ENCODE results near the gene DPF3.

DPF3 gene

DNA sequence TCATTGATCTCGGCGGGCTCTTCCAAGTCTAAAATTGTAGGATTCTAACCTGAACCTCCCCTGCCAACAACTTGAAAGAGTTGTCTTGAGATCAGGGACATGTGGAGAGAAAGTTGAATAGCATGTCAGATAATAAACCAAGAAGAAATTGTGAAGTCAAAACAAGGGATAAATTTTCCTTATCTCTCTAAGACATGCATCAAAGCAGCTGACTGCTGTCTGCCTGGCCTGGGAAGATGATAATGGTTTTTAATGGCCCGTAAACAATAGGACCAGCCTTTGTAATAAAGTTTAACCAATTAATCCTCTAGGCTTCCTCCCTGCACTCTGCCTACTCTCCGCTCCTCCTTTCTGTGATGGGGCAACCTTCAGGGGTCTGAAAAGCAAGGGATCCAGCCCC lies 67.9 kb downstream of the DPF3 start:
- H3K4me1 ChIP-seq (ENCODE audit: control insufficient read depth, insufficient read depth, low read length): no peaks in the 10 kb centered on the region; the same call in 1 of the 2 replicates

DNA sequence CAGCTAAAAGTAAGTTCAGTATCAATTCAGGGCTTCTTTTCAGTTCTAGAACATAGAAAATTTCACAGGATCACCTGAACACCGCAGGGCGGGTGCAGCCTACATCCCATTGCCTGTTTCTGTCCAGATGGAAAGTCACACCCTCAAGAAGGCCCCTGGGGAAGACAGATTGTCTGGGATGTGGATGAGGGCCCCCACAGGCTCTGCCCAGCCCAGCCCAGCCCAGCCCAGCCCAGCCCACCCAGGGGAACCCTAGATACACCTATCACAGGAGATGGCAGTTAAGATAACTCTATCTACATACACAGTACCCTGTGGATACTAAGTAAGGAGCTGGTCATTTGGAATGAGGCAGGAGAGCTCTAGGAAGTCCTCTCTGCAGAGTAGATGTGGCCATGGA lies 68.4 kb downstream of the DPF3 start:
- no peak for DNase-seq (ENCODE audit: low read depth, low spot score)
- Histone ChIP-seq H3K4me3 (ENCODE audit: low read length) (no peak overlapping the region), H3K4me1 (ENCODE audit: control insufficient read depth, insufficient read depth, low read length) (no peaks in the 10 kb centered on the region), H3K27me3 (ENCODE audit: control insufficient read depth, insufficient read depth, low read length) (no peaks in the 10 kb centered on the region), H3K36me3 (ENCODE audit: control insufficient read depth, insufficient read depth, low read length) (no peaks in the 10 kb centered on the region), H3K9me3 (ENCODE audit: control insufficient read depth, insufficient read depth, low read length) (no peaks in the 10 kb centered on the region), H3K27ac (ENCODE audit: low read length) (no peak overlapping the region)
- WGBS (ENCODE audit: insufficient coverage, insufficient read length): no CpG with 5 or more reads among the region's 2 CpGs

More for the DNA sequence above, 67.9 kb downstream of the DPF3 start:
- WGBS (ENCODE audit: insufficient coverage, insufficient read length): no CpG with 5 or more reads among the region's 4 CpGs
- Histone ChIP-seq H3K9me3 (ENCODE audit: control insufficient read depth, insufficient read depth, low read length) (no peaks in the 10 kb centered on the region), H3K4me3 (ENCODE audit: low read length) (no peak overlapping the region), H3K36me3 (ENCODE audit: control insufficient read depth, insufficient read depth, low read length) (no peaks in the 10 kb centered on the region), H3K27ac (ENCODE audit: low read length) (no peak overlapping the region), H3K27me3 (ENCODE audit: control insufficient read depth, insufficient read depth, low read length) (no peaks in the 10 kb centered on the region)
- DNase-seq (ENCODE audit: low read depth, low spot score): no peak

DNA sequence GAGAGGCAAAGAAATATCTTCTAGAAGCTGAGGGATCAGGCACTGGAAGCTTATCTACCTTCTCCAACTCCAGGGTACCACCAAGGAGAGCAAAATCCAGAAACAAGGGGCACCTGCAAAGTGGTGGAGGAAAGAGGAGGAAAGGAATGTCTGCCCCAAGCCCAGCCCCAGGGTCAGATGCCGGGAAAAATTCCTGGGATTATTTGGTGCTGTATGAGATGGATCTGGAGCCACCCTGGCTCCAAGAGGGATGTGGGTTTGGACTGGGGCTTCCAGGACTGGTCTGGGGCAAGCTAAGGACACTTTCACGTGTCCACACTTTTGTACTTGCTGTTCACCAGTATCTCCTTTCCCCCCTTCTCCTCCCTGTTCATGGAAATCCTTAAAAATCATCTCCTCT lies 69.8 kb downstream of the DPF3 start:
- Histone ChIP-seq H3K27ac (ENCODE audit: low read length) (no peak overlapping the region), H3K4me1 (ENCODE audit: control insufficient read depth, insufficient read depth, low read length) (no peaks in the 10 kb centered on the region), H3K27me3 (ENCODE audit: control insufficient read depth, insufficient read depth, low read length) (no peaks in the 10 kb centered on the region), H3K36me3 (ENCODE audit: control insufficient read depth, insufficient read depth, low read length) (no peaks in the 10 kb centered on the region), H3K4me3 (ENCODE audit: low read length) (no peak overlapping the region), H3K9me3 (ENCODE audit: control insufficient read depth, insufficient read depth, low read length) (no peaks in the 10 kb centered on the region)
- no CpG with 5 or more reads among the region's 2 CpGs for WGBS (ENCODE audit: insufficient coverage, insufficient read length)
- no peak for DNase-seq (ENCODE audit: low read depth, low spot score)

DNA sequence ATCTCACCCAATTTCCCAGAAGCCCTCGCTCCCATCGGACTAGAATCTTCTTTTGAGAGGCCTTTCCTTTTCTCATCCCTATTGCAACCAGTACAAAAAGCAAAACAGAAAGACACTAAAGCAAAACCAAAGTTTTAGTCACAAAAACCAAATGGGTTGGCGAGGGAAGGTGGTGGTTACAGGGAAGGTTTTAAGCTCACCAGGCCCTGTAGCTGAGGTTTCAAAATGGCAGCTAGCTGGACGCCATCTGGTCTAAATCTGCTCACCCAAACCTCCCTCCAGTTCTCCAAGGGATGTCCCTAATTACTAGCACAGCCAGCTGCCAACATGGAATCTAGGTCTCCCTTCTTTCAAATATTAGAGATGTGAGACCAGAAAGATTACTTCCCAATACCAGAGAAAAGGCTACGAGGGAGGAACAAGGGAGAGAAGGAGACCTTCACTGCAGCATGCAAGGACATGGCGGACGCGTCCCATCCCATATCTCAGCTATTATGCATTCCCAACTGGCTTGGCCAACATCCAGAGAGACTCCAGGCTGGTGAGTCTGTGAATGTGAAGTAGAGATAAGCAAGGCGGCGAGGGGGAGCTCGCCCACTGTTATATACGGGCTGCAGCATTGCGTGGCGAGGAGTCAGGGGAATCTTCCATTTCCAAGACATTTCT lies 70.8 kb downstream of the DPF3 start:
- Histone ChIP-seq H3K4me1 (ENCODE audit: control insufficient read depth, insufficient read depth, low read length) (no peaks in the 10 kb centered on the region), H3K9me3 (ENCODE audit: control insufficient read depth, insufficient read depth, low read length) (no peaks in the 10 kb centered on the region), H3K36me3 (ENCODE audit: control insufficient read depth, insufficient read depth, low read length) (no peaks in the 10 kb centered on the region), H3K27me3 (ENCODE audit: control insufficient read depth, insufficient read depth, low read length) (no peaks in the 10 kb centered on the region), H3K4me3 (ENCODE audit: low read length) (no peak overlapping the region), H3K27ac (ENCODE audit: low read length) (no peak overlapping the region)
- no peak for DNase-seq (ENCODE audit: low read depth, low spot score)
- WGBS (ENCODE audit: insufficient coverage, insufficient read length): no CpG with 5 or more reads among the region's 14 CpGs

DNA sequence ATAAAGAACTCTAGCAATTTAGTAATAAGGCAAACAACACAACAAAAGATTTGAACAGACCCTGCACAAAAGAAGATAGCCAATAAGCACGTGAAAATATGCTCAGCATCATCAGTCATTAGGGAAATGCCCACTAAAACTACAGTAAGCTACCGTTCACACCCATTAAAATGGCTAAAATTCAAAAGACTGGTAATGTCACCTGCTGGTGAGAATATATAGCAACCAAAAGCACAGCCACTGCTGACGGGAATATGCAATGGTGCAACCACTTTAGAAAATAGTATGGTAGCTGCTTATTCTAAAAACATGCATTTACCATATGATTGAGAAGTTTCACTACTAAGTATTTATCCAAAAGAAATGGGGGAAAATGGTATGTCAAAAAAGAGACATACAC lies 74.9 kb downstream of the DPF3 start:
- Histone ChIP-seq H3K27ac (ENCODE audit: low read length) (no peak overlapping the region), H3K4me1 (ENCODE audit: control insufficient read depth, insufficient read depth, low read length) (no peaks in the 10 kb centered on the region), H3K27me3 (ENCODE audit: control insufficient read depth, insufficient read depth, low read length) (no peaks in the 10 kb centered on the region), H3K36me3 (ENCODE audit: control insufficient read depth, insufficient read depth, low read length) (no peaks in the 10 kb centered on the region), H3K9me3 (ENCODE audit: control insufficient read depth, insufficient read depth, low read length) (no peaks in the 10 kb centered on the region), H3K4me3 (ENCODE audit: low read length) (no peak overlapping the region)
- no peak for DNase-seq (ENCODE audit: low read depth, low spot score)
- WGBS (ENCODE audit: insufficient coverage, insufficient read length): no CpG with 5 or more reads among the region's 3 CpGs

DNA sequence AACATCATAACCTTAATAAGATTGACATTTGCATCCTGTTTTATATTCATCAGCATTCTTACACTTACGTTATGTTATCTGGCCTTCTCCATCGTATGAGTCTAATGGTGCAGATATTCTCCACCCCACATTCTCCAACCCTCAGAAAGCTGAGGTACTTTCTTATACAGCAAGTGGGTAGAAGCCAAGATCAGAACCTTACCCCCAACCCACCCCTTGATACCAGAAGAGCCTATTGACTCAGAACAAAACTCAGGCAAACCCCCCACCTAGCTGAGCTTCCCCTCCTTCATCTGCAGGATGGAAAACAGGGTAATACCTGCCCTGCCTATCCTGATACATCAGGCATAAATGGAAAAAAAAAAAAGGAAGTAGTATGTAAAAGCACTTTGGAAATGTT lies 77.6 kb downstream of the DPF3 start:
- Histone ChIP-seq H3K4me1 (ENCODE audit: control insufficient read depth, insufficient read depth, low read length) (peaks cover 1% of the 10 kb centered on the region; the same call in 1 of the 2 replicates), H3K27ac (ENCODE audit: low read length) (no peak overlapping the region), H3K27me3 (ENCODE audit: control insufficient read depth, insufficient read depth, low read length) (no peaks in the 10 kb centered on the region), H3K9me3 (ENCODE audit: control insufficient read depth, insufficient read depth, low read length) (no peaks in the 10 kb centered on the region), H3K36me3 (ENCODE audit: control insufficient read depth, insufficient read depth, low read length) (no peaks in the 10 kb centered on the region), H3K4me3 (ENCODE audit: low read length) (no peak overlapping the region)
- no peak for DNase-seq (ENCODE audit: low read depth, low spot score)
- WGBS (ENCODE audit: insufficient coverage, insufficient read length): no CpG with 5 or more reads among the region's 2 CpGs

DNA sequence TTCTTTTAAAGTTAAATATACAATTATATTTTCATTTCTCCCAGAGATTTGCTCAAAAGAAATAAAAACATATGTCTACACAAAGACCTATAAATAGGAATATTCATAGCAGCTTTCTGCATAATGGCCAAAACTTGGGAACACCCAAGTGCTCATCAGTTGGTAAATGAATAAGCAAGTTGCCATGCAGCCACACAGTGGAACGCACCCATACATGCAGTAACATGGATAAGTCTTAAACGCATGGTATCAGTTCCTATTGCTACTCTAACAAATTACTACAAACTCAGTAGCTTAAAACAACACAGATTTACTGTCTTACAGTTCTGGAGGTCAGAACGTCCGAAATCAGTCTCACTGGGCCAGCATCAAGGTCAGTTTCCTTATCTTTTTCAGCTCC lies 78.5 kb downstream of the DPF3 start:
- Histone ChIP-seq H3K27ac (ENCODE audit: low read length) (no peak overlapping the region), H3K4me3 (ENCODE audit: low read length) (no peak overlapping the region), H3K9me3 (ENCODE audit: control insufficient read depth, insufficient read depth, low read length) (no peaks in the 10 kb centered on the region), H3K4me1 (ENCODE audit: control insufficient read depth, insufficient read depth, low read length) (peaks cover 1% of the 10 kb centered on the region; the same call in 1 of the 2 replicates), H3K27me3 (ENCODE audit: control insufficient read depth, insufficient read depth, low read length) (no peaks in the 10 kb centered on the region), H3K36me3 (ENCODE audit: control insufficient read depth, insufficient read depth, low read length) (no peaks in the 10 kb centered on the region)
- no peak for DNase-seq (ENCODE audit: low read depth, low spot score)
- no CpG with 5 or more reads among the region's 4 CpGs for WGBS (ENCODE audit: insufficient coverage, insufficient read length)

DNA sequence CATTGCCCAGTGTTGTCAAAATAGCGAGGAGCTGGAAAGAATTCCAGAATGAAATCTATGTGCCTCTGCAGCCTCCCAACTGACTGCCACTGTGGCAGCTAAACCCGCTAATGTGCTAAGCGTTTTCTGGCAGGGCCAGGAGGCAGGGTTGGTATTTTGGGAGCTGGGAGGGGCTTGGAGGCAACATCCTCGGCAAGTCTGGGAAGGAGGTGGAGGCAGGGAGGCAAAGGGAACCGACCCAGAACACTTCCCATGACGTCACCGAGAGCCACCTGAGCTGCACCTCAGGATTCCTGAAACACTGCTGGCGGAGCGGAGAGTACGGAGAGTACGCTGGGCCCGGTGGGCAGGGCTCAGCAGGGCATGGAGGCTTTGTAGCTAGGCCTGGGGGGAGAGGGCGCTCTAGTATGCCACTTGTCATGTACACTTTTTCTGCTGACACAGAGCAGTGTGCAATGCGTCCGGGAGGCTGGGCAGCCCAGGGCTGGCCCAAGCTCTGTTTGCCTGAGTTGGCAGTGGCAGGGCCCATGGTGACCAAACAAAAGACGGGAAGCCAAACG lies 81.5 kb downstream of the DPF3 start:
- H3K9me3 ChIP-seq (ENCODE audit: control insufficient read depth, insufficient read depth, low read length): no peaks in the 10 kb centered on the region
- no peak overlapping the region for H3K27ac ChIP-seq (ENCODE audit: low read length)
- no CpG with 5 or more reads among the region's 17 CpGs for WGBS (ENCODE audit: insufficient coverage, insufficient read length)
- DNase-seq (ENCODE audit: low read depth, low spot score): no peak
- H3K4me1 ChIP-seq (ENCODE audit: control insufficient read depth, insufficient read depth, low read length): peaks cover 1% of the 10 kb centered on the region; the same call in 1 of the 2 replicates
- no peaks in the 10 kb centered on the region for H3K36me3 ChIP-seq (ENCODE audit: control insufficient read depth, insufficient read depth, low read length)
- H3K27me3 ChIP-seq (ENCODE audit: control insufficient read depth, insufficient read depth, low read length): no peaks in the 10 kb centered on the region
- H3K4me3 ChIP-seq (ENCODE audit: low read length): no peak overlapping the region

DNA sequence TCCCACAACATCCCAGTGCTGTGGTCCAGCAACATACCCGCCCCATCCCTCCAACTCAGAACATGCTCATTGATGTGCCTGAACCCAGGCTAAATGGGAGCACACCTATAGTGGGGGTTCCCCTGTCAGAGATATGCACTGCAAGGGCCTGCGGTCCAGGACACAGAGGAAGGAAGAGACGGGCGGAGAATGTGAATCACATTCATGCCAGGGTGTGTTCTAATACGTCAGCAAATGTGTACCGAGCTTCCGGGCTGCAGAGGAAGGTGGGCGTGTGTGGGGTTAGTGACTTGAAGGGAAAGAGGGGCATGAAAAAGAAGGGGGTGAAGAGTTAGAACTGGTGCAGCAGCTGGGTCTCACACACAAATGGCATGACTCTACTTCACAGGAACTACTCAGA lies 83.7 kb downstream of the DPF3 start:
- Histone ChIP-seq H3K9me3 (ENCODE audit: control insufficient read depth, insufficient read depth, low read length) (no peaks in the 10 kb centered on the region), H3K36me3 (ENCODE audit: control insufficient read depth, insufficient read depth, low read length) (no peaks in the 10 kb centered on the region), H3K27me3 (ENCODE audit: control insufficient read depth, insufficient read depth, low read length) (no peaks in the 10 kb centered on the region; the same call in 1 of the 2 replicates), H3K4me3 (ENCODE audit: low read length) (no peak overlapping the region), H3K4me1 (ENCODE audit: control insufficient read depth, insufficient read depth, low read length) (peaks cover 1% of the 10 kb centered on the region; the same call in 1 of the 2 replicates), H3K27ac (ENCODE audit: low read length) (no peak overlapping the region)
- WGBS (ENCODE audit: insufficient coverage, insufficient read length): no CpG with 5 or more reads among the region's 8 CpGs
- DNase-seq (ENCODE audit: low read depth, low spot score): no peak

DNA sequence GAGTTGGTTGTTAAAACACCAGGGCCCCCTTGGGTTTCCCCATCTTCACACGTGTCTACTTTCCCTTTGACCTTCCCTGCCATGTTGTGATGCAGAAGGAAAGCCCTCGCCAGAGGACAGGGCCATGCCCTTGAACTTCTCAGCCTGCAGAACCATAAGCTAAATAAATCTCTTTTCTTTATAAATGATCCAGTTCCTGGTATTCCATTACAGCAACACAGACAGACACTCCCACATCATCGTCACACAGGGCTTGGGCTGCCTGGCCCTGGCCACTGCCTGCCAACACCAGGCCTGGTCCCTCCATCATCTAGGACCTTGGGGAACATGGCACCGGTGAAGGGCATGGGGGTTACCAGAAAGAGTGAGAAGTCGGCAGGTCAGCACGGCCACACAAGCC lies 84.8 kb downstream of the DPF3 start:
- no peak for DNase-seq (ENCODE audit: low read depth, low spot score)
- no CpG with 5 or more reads among the region's 6 CpGs for WGBS (ENCODE audit: insufficient coverage, insufficient read length)
- Histone ChIP-seq H3K9me3 (ENCODE audit: control insufficient read depth, insufficient read depth, low read length) (no peaks in the 10 kb centered on the region), H3K4me1 (ENCODE audit: control insufficient read depth, insufficient read depth, low read length) (peaks cover 5% of the 10 kb centered on the region), H3K27me3 (ENCODE audit: control insufficient read depth, insufficient read depth, low read length) (no peaks in the 10 kb centered on the region; the same call in 1 of the 2 replicates), H3K27ac (ENCODE audit: low read length) (no peak overlapping the region), H3K4me3 (ENCODE audit: low read length) (no peak overlapping the region), H3K36me3 (ENCODE audit: control insufficient read depth, insufficient read depth, low read length) (no peaks in the 10 kb centered on the region)

DNA sequence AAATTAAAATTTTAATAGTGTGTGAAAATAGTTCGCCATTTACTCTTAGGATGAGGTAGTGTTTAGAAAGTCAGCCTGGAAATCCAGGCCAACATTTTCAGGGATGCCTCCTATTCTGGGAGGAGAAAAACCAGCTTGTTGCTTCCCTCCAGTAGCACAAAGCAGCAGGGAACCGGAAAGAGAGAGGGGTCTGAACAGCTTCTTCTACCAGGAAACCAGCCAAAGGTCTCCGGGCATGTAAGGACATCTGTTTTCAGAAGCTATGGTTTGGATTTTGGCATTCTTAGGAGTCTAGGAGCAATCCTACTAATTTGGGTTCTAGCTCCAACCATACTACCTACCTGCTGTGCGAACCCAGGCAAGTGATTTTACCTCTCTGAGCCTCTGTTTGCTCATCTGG lies 85.3 kb downstream of the DPF3 start:
- H3K27ac ChIP-seq (ENCODE audit: low read length): no peak overlapping the region
- H3K4me1 ChIP-seq (ENCODE audit: control insufficient read depth, insufficient read depth, low read length): peaks cover 10% of the 10 kb centered on the region
- no CpG with 5 or more reads among the region's 4 CpGs for WGBS (ENCODE audit: insufficient coverage, insufficient read length)
- no peak for DNase-seq (ENCODE audit: low read depth, low spot score)
- peaks cover 2% of the 10 kb centered on the region; the same call in 1 of the 2 replicates for H3K27me3 ChIP-seq (ENCODE audit: control insufficient read depth, insufficient read depth, low read length)
- no peaks in the 10 kb centered on the region for H3K36me3 ChIP-seq (ENCODE audit: control insufficient read depth, insufficient read depth, low read length)
- no peaks in the 10 kb centered on the region for H3K9me3 ChIP-seq (ENCODE audit: control insufficient read depth, insufficient read depth, low read length)
- H3K4me3 ChIP-seq (ENCODE audit: low read length): no peak overlapping the region
